Measurements from ENCODE around the gene CADPS2. TPM values are rescaled to one million over a fixed set of nuclear protein-coding genes. Genes with fewer than 3 reads are reported as not detected.

The CADPS2 gene
- total and polyA plus RNA-seq, 10 of the 15 experiments (the other 5 are each of a cell fraction or from before 2014, with no cell fraction given): 0.05 to 7.5 (median 0.25) TPM

DNA sequence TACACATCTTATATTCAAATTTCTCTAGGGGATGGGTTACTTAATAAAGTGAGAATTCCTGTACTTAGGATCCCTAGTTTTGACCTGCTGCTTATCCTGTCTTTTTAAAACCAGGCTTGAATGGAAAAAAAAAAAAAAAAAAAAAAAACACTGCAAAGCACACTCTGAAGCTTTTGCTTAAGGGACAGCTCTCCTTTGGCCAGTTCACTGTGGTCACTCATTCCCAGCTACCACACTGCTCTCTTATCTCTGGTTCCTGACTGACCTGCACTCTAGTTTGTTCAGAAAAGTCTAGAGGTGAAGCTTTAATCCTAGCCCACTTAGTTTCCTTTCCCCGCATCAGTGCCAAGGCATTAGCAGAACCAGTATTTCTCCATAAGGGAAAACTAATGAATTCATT lies 82.4 kb downstream of the CADPS2 start:
- WGBS (ENCODE audit: insufficient coverage, insufficient replicate concordance, low lambda C conversion rate, missing lambda C conversion rate): 100% methylated on average over 1 of the region's 1 CpG
- intact Hi-C loops (cut with micrococcal nuclease; ENCODE audit: unreplicated experiment): loop anchor here (5.0 to 10.0 kb wide), 3 partner anchors 83 to 351 kb away; partner anchors contain the start of gene CADPS2

More for the DNA sequence above, 82.4 kb downstream of the CADPS2 start:
- no peak overlapping the region for H3K4me3 ChIP-seq
- no peak for DNase-seq (ENCODE audit: low read depth, low spot score)
- no peaks in the 10 kb centered on the region for H3K36me3 ChIP-seq (ENCODE audit: control insufficient read depth in 2 of 2, insufficient read depth in 2 of 2, low read length in 1 of 2)
- H3K9ac ChIP-seq (ENCODE audit: control insufficient read depth, insufficient read depth, low read length): no peak overlapping the region
- no peak for FAIRE-seq
- H3K27ac ChIP-seq (ENCODE audit: control insufficient read depth, insufficient read depth): no peak overlapping the region
- in situ Hi-C loops (cut with MboI): no loop called here
- H3K4me1 ChIP-seq (ENCODE audit: control insufficient read depth, insufficient read depth, low read length): no peaks in the 10 kb centered on the region
- no peaks in the 10 kb centered on the region for H3K79me2 ChIP-seq (ENCODE audit: control insufficient read depth, insufficient read depth, low read length)
- BruUV-seq (replicated peaks): no TSS peak
- TF ChIP-seq TCF7 (IDR thresholded peaks at IDR 0.05; ENCODE audit: borderline replicate concordance) (no peak), PAX5 (IDR thresholded peaks at IDR 0.05; ENCODE audit: borderline replicate concordance, low read depth, low read length) (no peak), CHD4 (IDR thresholded peaks at IDR 0.05) (no peak), ZNF274 (IDR thresholded peaks at IDR 0.05; ENCODE audit: insufficient read depth, insufficient read length) (no peak), IKZF1 (conservative IDR thresholded peaks at IDR 0.05) (no peak), HDAC2 (IDR thresholded peaks at IDR 0.05) (no peak), LARP7 (IDR thresholded peaks at IDR 0.05) (no peak), CEBPB (IDR thresholded peaks at IDR 0.05; ENCODE audit: borderline replicate concordance in 1 of 2, low read depth in 2 of 2, low read length in 2 of 2) (no peak), GABPA (IDR thresholded peaks at IDR 0.05; ENCODE audit: low read depth) (no peak), SUPT20H (IDR thresholded peaks at IDR 0.05; ENCODE audit: borderline replicate concordance, control insufficient read depth, low read depth, low read length) (no peak), SKIL (IDR thresholded peaks at IDR 0.05; ENCODE audit: low read depth, poor library complexity, severe bottlenecking) (no peak), NBN (IDR thresholded peaks at IDR 0.05) (no peak)
- H3K9me3 ChIP-seq (replicated peaks; ENCODE audit: control insufficient read depth, insufficient read depth, low read length): no peaks in the 10 kb centered on the region
- RAD21 ChIA-PET (ENCODE audit: unreplicated experiment): interaction anchor here (0.7 to 2.5 kb wide), 16 partner anchors 11 to 563 kb away, joined by 3 to 16 read pairs (median 3); partner anchors contain the start of gene CADPS2
- SMC1A ChIA-PET (ENCODE audit: uncharacterized antibody, unreplicated experiment): interaction anchor here (0.7 to 1.9 kb wide), 19 partner anchors 11 to 564 kb away, joined by 3 to 8 read pairs (median 4); no protein-coding TSS in a partner anchor
- H3K4me2 ChIP-seq (ENCODE audit: control insufficient read depth, insufficient read depth): no peak overlapping the region
- CTCF ChIA-PET: interaction anchor here (0.6 to 3.0 kb wide), 26 partner anchors 11 to 563 kb away, joined by 3 to 28 read pairs (median 3); partner anchors contain the start of gene CADPS2
- H4K20me1 ChIP-seq (ENCODE audit: control insufficient read depth, insufficient read depth): no peaks in the 10 kb centered on the region
- no peak overlapping the region for H2AFZ ChIP-seq (ENCODE audit: control insufficient read depth, low read depth, low read length)
- no peak for ATAC-seq
- H3K27me3 ChIP-seq (replicated peaks in 1 of 2; ENCODE audit: control insufficient read depth in 2 of 2, insufficient read depth in 2 of 2, low read length in 1 of 2): no peaks in the 10 kb centered on the region
- POLR2A ChIA-PET: interaction anchor here (0.5 to 0.6 kb wide), 3 partner anchors 126 to 419 kb away, joined by 3 to 9 read pairs (median 6); no protein-coding TSS in a partner anchor
